HG02678 (cell line): ENCODE measurements around the gene WASHC2C.
"Not testable (repeated sequence)": the region's sequence is repeated elsewhere in the genome, so short reads cannot be mapped to it uniquely, and the experiment has no call there.

Source experiments
- ATAC-seq: cut with Tn5 transposase; IDR thresholded peaks from one replicate; pipeline ENCODE4 v1.9.1; 2021; ENCODE audit warnings: mild to moderate bottlenecking, moderate library complexity; ENCODE audit not compliant: unreplicated experiment

WASHC2C gene

GRCh38 chr10:45726703-45727420, at the start of gene WASHC2C:
TSS of gene WASHC2C (plus strand) at chr10:45727266. CDS start at chr10:45727318, 52 bp downstream.
- ATAC-seq: peak; percentile 93

- ATAC-seq: not testable (repeated sequence)
Observed at GRCh38 chr10:45678467-45678866, 48.6 kb upstream of the WASHC2C start.

- ATAC-seq: peak; percentile 91
Observed at GRCh38 chr10:45710200-45710796, 16.8 kb upstream of the WASHC2C start.

- not testable (repeated sequence) for ATAC-seq
Observed at GRCh38 chr10:45711223-45711622, 15.8 kb upstream of the WASHC2C start.

GRCh38 chr10:45717053-45717452, 10.0 kb upstream of the WASHC2C start:
- not testable (repeated sequence) for ATAC-seq

GRCh38 chr10:45717642-45718041, 9.4 kb upstream of the WASHC2C start:
- not testable (repeated sequence) for ATAC-seq

- ATAC-seq: not testable (repeated sequence)
Observed at GRCh38 chr10:45721503-45721902, 5.6 kb upstream of the WASHC2C start.

GRCh38 chr10:45723851-45724250, 3.2 kb upstream of the WASHC2C start:
- ATAC-seq: not testable (repeated sequence)

- ATAC-seq: peak; percentile 63
Observed at GRCh38 chr10:45727421-45727965, 427 bp downstream of the WASHC2C start.

GRCh38 chr10:45734449-45734848, 7.4 kb downstream of the WASHC2C start:
- ATAC-seq: not testable (repeated sequence)

GRCh38 chr10:45734867-45735266, 7.8 kb downstream of the WASHC2C start:
- not testable (repeated sequence) for ATAC-seq

GRCh38 chr10:45741559-45741958, 14.5 kb downstream of the WASHC2C start:
- not testable (repeated sequence) for ATAC-seq

- not testable (repeated sequence) for ATAC-seq
Observed at GRCh38 chr10:45742014-45742413, 14.9 kb downstream of the WASHC2C start.

- ATAC-seq: not testable (repeated sequence)
Observed at GRCh38 chr10:45751141-45751540, 24.1 kb downstream of the WASHC2C start.

- not testable (repeated sequence) for ATAC-seq
Observed at GRCh38 chr10:45752210-45752609, 25.1 kb downstream of the WASHC2C start.

- ATAC-seq: not testable (repeated sequence)
Observed at GRCh38 chr10:45753979-45754495, 27.0 kb downstream of the WASHC2C start.

- not testable (repeated sequence) for ATAC-seq
Observed at GRCh38 chr10:45755083-45755482, 28.0 kb downstream of the WASHC2C start.

GRCh38 chr10:45756065-45756464, 29.0 kb downstream of the WASHC2C start:
- not testable (repeated sequence) for ATAC-seq

- not testable (repeated sequence) for ATAC-seq
Observed at GRCh38 chr10:45757661-45758396, 30.8 kb downstream of the WASHC2C start.

GRCh38 chr10:45761622-45762021, 34.6 kb downstream of the WASHC2C start:
- ATAC-seq: peak; percentile 53

- not testable (repeated sequence) for ATAC-seq
Observed at GRCh38 chr10:45763037-45763436, 36.0 kb downstream of the WASHC2C start.
